Endodermal cell (in vitro differentiated cells): ENCODE data around the gene FTSJ1. TPM values are rescaled to one million over a fixed set of nuclear protein-coding genes. Genes with fewer than 3 reads are reported as not detected.

Experiments used
- DNase-seq: peaks from one replicate; pipeline ENCODE4 v3.0.0-alpha.2; 2017
- H3K27ac ChIP-seq: 2 replicates; pipeline ENCODE4 v1.5.1; 2013; ENCODE audit warnings: mild to moderate bottlenecking, low read depth, low read length, moderate library complexity
- H3K27me3 ChIP-seq: 2 replicates; pipeline ENCODE4 v1.6.1; 2013; ENCODE audit warnings: mild to moderate bottlenecking, low read length, moderate library complexity; ENCODE audit not compliant: insufficient read depth, control insufficient read depth, poor library complexity, severe bottlenecking
- H3K36me3 ChIP-seq: 2 replicates; pipeline ENCODE4 v1.7.0; 2013; ENCODE audit warnings: mild to moderate bottlenecking, low read length, moderate library complexity; ENCODE audit not compliant: control insufficient read depth, insufficient read depth
- H3K4me1 ChIP-seq: one replicate; pipeline ENCODE4 v1.7.0; 2013; ENCODE audit warnings: low read length; ENCODE audit not compliant: control insufficient read depth, insufficient read depth
- H3K4me3 ChIP-seq: 2 replicates; pipeline ENCODE4 v1.5.1; 2013; ENCODE audit warnings: mild to moderate bottlenecking, low read length, moderate library complexity
- H3K9ac ChIP-seq: 2 replicates; pipeline ENCODE4 v1.6.1; 2013; ENCODE audit warnings: mild to moderate bottlenecking, low read length, moderate library complexity; ENCODE audit not compliant: poor library complexity, severe bottlenecking; ENCODE audit errors: extremely low read depth
- H3K9me3 ChIP-seq: 2 replicates; pipeline ENCODE4 v1.6.1; 2013; ENCODE audit warnings: mild to moderate bottlenecking, low read length, moderate library complexity; ENCODE audit not compliant: control insufficient read depth
- H3K27ac Mint-ChIP-seq: 2 replicates; pipeline ENCODE4 v1.8.0; 2020; ENCODE audit warnings: mixed read lengths
- H3K27me3 Mint-ChIP-seq: 2 replicates; pipeline ENCODE4 v1.8.0; 2021; ENCODE audit warnings: mild to moderate bottlenecking, mixed read lengths; ENCODE audit not compliant: insufficient read depth
- H3K36me3 Mint-ChIP-seq: 2 replicates; pipeline ENCODE4 v1.8.0; 2020; ENCODE audit warnings: low read depth, mixed read lengths
- H3K4me1 Mint-ChIP-seq: 2 replicates; pipeline ENCODE4 v1.8.0; 2020; ENCODE audit warnings: mixed read lengths
- H3K4me3 Mint-ChIP-seq: 2 replicates; pipeline ENCODE4 v1.8.0; 2020; ENCODE audit warnings: mild to moderate bottlenecking, moderate library complexity, mixed read lengths
- H3K9me3 Mint-ChIP-seq: 2 replicates; pipeline ENCODE4 v1.8.0; 2020; ENCODE audit warnings: mild to moderate bottlenecking, mixed read lengths
- WGBS, 2 experiments: methylation state at CpG; one replicate each; pipeline versions ENCODE4 v1.1.5 to v1.1.7; 2013; ENCODE audit warnings: missing lambda C conversion rate in 2 of 2, mixed read lengths in 1 of 2; ENCODE audit not compliant: insufficient coverage in 1 of 2, insufficient read length in 1 of 2; 5-methylcytosine and 5-hydroxymethylcytosine counted together
- total RNA-seq, 2 donors: library from RNA; stranded (reverse); fragmentation: NEBNext Ultra II Directional in 1 of 2; extraction: Animal tissue kit (Norgen Biotek cat#: 25700) in 1 of 2; gene quantifications; 2 replicates in 1 of 2; 3 replicates in 1 of 2; pipeline ENCODE4 v1.2.1, GENCODE V29; 2021
- TF ChIP-seq, protein P1 (sequence below): fragments of 200-600 bp; sonication (generic); conservative IDR thresholded peaks from 2 replicates; pipeline ENCODE4 v1.5.0; 2021; ENCODE audit warnings: antibody characterized with exemption, mild to moderate bottlenecking

The FTSJ1 gene
- total RNA-seq, 2 donors from 2014 or later = 47.3 to 54.3 TPM

DNA sequence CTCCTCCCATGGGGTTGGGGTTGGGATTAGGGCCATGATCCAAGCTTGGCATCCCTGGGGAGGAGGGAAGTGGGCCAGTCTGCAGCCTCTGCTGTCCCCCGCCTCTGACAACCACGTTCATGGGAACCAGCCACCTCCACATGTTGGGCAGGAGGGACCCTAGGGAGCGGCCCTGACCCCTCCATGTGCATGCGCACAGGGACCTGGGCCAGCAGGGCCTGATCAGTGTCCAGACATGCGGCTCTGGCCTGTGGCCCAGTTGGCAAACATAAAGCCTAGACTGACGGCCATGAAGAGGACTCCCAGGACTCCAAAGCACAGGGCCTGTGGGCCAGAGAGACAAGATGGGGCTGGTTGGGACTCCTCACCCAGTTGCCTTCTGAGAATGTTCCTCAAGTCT is 17.3 kb upstream of the FTSJ1 start:
- no peak for DNase-seq
- 91 to 100% methylated on average over 1 to 6 of the region's 6 CpGs for WGBS, 2 experiments
- H3K27me3 Mint-ChIP-seq = no peaks in the 10 kb centered on the region

DNA sequence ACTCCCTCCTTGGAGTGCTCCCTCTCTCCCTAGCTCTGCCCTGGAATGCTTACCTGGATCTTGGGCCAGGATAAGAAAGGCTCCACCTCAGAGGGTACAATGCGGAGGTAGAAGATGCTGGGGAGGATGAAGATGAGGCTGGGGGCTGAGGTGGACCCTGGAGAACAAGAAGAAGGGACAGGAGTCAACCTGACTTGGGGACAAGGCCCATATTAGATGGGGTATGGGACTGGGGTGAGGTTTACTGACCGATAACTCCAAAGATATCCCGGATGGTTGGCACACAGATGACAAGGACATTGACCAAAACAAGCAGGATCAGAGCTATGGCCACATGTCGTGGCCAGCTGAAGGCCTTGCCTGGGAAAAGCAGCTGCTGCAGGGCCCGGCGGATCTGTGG is 16.5 kb upstream of the FTSJ1 start:
- H3K9ac ChIP-seq = no peak overlapping the region
- H3K27me3 ChIP-seq = no peaks in the 10 kb centered on the region
- 99 to 100% methylated on average over 2 to 6 of the region's 6 CpGs for WGBS, 2 experiments
- Mint-ChIP-seq H3K36me3 (peaks cover 47% of the 10 kb centered on the region), H3K4me1 (peaks cover 4% of the 10 kb centered on the region), H3K4me3 (no peak overlapping the region), H3K27ac (no peak overlapping the region), H3K27me3 (no peaks in the 10 kb centered on the region), H3K9me3 (peaks cover 70% of the 10 kb centered on the region)
- H3K9me3 ChIP-seq = no peaks in the 10 kb centered on the region
- no peak for DNase-seq
- no peak overlapping the region for H3K4me3 ChIP-seq
- H3K27ac ChIP-seq = no peak overlapping the region
- no peaks in the 10 kb centered on the region for H3K4me1 ChIP-seq
- peaks cover 37% of the 10 kb centered on the region for H3K36me3 ChIP-seq
- TF ChIP-seq, protein P1, sequence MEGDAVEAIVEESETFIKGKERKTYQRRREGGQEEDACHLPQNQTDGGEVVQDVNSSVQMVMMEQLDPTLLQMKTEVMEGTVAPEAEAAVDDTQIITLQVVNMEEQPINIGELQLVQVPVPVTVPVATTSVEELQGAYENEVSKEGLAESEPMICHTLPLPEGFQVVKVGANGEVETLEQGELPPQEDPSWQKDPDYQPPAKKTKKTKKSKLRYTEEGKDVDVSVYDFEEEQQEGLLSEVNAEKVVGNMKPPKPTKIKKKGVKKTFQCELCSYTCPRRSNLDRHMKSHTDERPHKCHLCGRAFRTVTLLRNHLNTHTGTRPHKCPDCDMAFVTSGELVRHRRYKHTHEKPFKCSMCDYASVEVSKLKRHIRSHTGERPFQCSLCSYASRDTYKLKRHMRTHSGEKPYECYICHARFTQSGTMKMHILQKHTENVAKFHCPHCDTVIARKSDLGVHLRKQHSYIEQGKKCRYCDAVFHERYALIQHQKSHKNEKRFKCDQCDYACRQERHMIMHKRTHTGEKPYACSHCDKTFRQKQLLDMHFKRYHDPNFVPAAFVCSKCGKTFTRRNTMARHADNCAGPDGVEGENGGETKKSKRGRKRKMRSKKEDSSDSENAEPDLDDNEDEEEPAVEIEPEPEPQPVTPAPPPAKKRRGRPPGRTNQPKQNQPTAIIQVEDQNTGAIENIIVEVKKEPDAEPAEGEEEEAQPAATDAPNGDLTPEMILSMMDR = no peak

More for the DNA sequence above, 17.3 kb upstream of the FTSJ1 start:
- Histone ChIP-seq H3K9ac (no peak overlapping the region), H3K36me3 (peaks cover 31% of the 10 kb centered on the region), H3K4me1 (no peaks in the 10 kb centered on the region), H3K9me3 (no peaks in the 10 kb centered on the region), H3K27ac (no peak overlapping the region), H3K4me3 (no peak overlapping the region), H3K27me3 (no peaks in the 10 kb centered on the region)
- Mint-ChIP-seq H3K36me3 (peaks cover 41% of the 10 kb centered on the region), H3K27ac (no peak overlapping the region), H3K4me3 (no peak overlapping the region), H3K9me3 (peaks cover 69% of the 10 kb centered on the region), H3K4me1 (peaks cover 2% of the 10 kb centered on the region)
- TF ChIP-seq, protein P1 = no peak

DNA sequence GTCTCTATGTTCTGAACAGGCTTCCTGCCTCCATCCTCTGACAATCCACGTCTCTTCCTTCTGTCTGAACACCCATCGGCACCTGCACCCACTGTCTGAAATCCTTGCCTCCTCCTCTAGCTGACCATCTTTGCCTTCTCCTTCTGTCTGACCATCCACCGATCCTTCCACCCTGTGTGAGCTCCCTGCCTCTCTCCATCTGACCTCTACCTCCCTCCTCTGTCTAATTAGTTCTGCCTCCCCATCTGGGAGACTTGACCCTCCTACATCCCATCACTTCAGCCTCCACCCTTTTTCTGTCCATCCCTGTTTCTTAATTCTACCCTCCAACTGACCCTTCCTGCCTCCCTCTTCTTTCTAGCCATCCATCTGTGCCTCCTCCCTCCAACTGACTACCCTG is 16.0 kb upstream of the FTSJ1 start:
- H3K9me3 ChIP-seq = no peaks in the 10 kb centered on the region
- TF ChIP-seq, protein P1 = no peak
- no peaks in the 10 kb centered on the region for H3K27me3 ChIP-seq
- Mint-ChIP-seq H3K4me3 (no peak overlapping the region), H3K36me3 (peaks cover 48% of the 10 kb centered on the region), H3K4me1 (peaks cover 4% of the 10 kb centered on the region), H3K27ac (no peak overlapping the region), H3K27me3 (no peaks in the 10 kb centered on the region), H3K9me3 (peaks cover 69% of the 10 kb centered on the region)
- no peak overlapping the region for H3K27ac ChIP-seq
- H3K4me1 ChIP-seq = no peaks in the 10 kb centered on the region
- H3K4me3 ChIP-seq = no peak overlapping the region
- no peak for DNase-seq
- 100% methylated on average over 3 of the region's 3 CpGs; no CpG with 5 or more reads in 1 of the 2 experiments for WGBS, 2 experiments
- H3K36me3 ChIP-seq = peaks cover 40% of the 10 kb centered on the region
- H3K9ac ChIP-seq = no peak overlapping the region
